GM12865 (cell line): Measurements from ENCODE around the gene LIPG.
A peak's percentile ranks its signal among the peaks of the same experiment; 100 is the strongest.
"Not testable (repeated sequence)": the region's sequence is repeated elsewhere in the genome, so short reads cannot be mapped to it uniquely, and the experiment has no call there.

Source experiments
- DNase-seq: peaks from one replicate; pipeline ENCODE4 v3.0.0; 2010; ENCODE audit warnings: low read depth
- H3K4me3 ChIP-seq: 2 replicates; pipeline ENCODE4 v1.5.1; 2011; ENCODE audit warnings: mild to moderate bottlenecking, low read depth, low read length, control low read depth
- CTCF ChIP-seq: IDR thresholded peaks from 2 replicates; pipeline ENCODE4 v1.5.1; 2011; ENCODE audit warnings: low read length, control low read depth, low read depth, inconsistent platforms; ENCODE audit not compliant: insufficient read depth; ENCODE audit errors: missing control alignments

Gene LIPG

GRCh38 chr18:49559326-49559931, 2.4 kb upstream of the LIPG start:
- H3K4me3 ChIP-seq: not testable (repeated sequence)
- TF ChIP-seq CTCF: peak; percentile 22
- DNase-seq: peak; percentile 21

- H3K4me3 ChIP-seq: no peak overlapping the region
- no peak for TF ChIP-seq CTCF
These were observed 1.6 kb upstream of the LIPG start for GRCh38 chr18:49560277-49560623.

GRCh38 chr18:49560624-49561288, 1.1 kb upstream of the LIPG start:
- no peak overlapping the region for H3K4me3 ChIP-seq
- no peak for TF ChIP-seq CTCF
- no peak for DNase-seq

More at GRCh38 chr18:49560277-49560623, 1.6 kb upstream of the LIPG start:
- no peak for DNase-seq

- H3K4me3 ChIP-seq: peak overlapping the region; percentile 38
- DNase-seq: no peak
- TF ChIP-seq CTCF: no peak
These were observed 748 bp downstream of the LIPG start for GRCh38 chr18:49562481-49563129.

- DNase-seq: no peak
- no peak for TF ChIP-seq CTCF
- no peak overlapping the region for H3K4me3 ChIP-seq
These were observed 1.3 kb downstream of the LIPG start for GRCh38 chr18:49563130-49563540.

GRCh38 chr18:49563701-49564517, 2.1 kb downstream of the LIPG start:
- no peak for DNase-seq
- no peak overlapping the region for H3K4me3 ChIP-seq
- no peak for TF ChIP-seq CTCF
